HG02678 (cell line): ENCODE results near the gene STXBP5L.
"Not testable (repeated sequence)": the region's sequence is repeated elsewhere in the genome, so short reads cannot be mapped to it uniquely, and the experiment has no call there.

Experiments used
- ATAC-seq: cut with Tn5 transposase; IDR thresholded peaks from one replicate; pipeline ENCODE4 v1.9.1; 2021; ENCODE audit warnings: mild to moderate bottlenecking, moderate library complexity; ENCODE audit not compliant: unreplicated experiment

Gene STXBP5L

GRCh38 chr3:121414924-121415323 lies 506.9 kb downstream of the STXBP5L start:
- ATAC-seq: no peak

GRCh38 chr3:121418182-121418581 lies 510.2 kb downstream of the STXBP5L start:
- no peak for ATAC-seq

GRCh38 chr3:121424549-121424948 lies 516.5 kb downstream of the STXBP5L start:
- no peak for ATAC-seq

- ATAC-seq: no peak
Measured at GRCh38 chr3:121430664-121431215, 522.7 kb downstream of the STXBP5L start.

GRCh38 chr3:121431726-121432517 lies 523.9 kb downstream of the STXBP5L start:
- ATAC-seq: peak; percentile 96

- ATAC-seq: no peak
Measured at GRCh38 chr3:121436074-121436473, 528.1 kb downstream of the STXBP5L start.

- no peak for ATAC-seq
Measured at GRCh38 chr3:121436641-121437040, 528.6 kb downstream of the STXBP5L start.

GRCh38 chr3:121443456-121443855 lies 535.5 kb downstream of the STXBP5L start:
- no peak for ATAC-seq

- not testable (repeated sequence) for ATAC-seq
Measured at GRCh38 chr3:121451752-121452151, 543.7 kb downstream of the STXBP5L start.

- ATAC-seq: no peak
Measured at GRCh38 chr3:121462565-121462964, 554.6 kb downstream of the STXBP5L start.

- no peak for ATAC-seq
Measured at GRCh38 chr3:121463745-121464144, 555.7 kb downstream of the STXBP5L start.

- ATAC-seq: no peak
Measured at GRCh38 chr3:121467085-121467484, 559.1 kb downstream of the STXBP5L start.

GRCh38 chr3:121473001-121473400 lies 565.0 kb downstream of the STXBP5L start:
- ATAC-seq: no peak
